PFSK-1 (cell line): ENCODE measurements around the gene WWC2.

Experiments
- FOXP2 ChIP-seq: optimal IDR thresholded peaks from 2 replicates; pipeline ENCODE3; 2011; ENCODE audit warnings: borderline replicate concordance, control low read depth, inconsistent platforms; ENCODE audit not compliant: insufficient read depth; ENCODE audit errors: extremely low read length, extremely low read depth
- POLR2AphosphoS5 ChIP-seq: IDR thresholded peaks from 2 replicates; pipeline ENCODE4 v1.6.1; 2012; ENCODE audit warnings: low read depth, mild to moderate bottlenecking, control low read depth, low read length, moderate library complexity
- REST ChIP-seq, 2 experiments: IDR thresholded peaks; 2 replicates each; pipeline versions ENCODE4 v1.6.1 to v1.8.0; 2011 to 2012; ENCODE audit warnings: low read depth in 2 of 2, low read length in 2 of 2, control low read depth in 1 of 2, inconsistent platforms in 1 of 2, mild to moderate bottlenecking in 1 of 2, moderate library complexity in 1 of 2; ENCODE audit not compliant: insufficient read depth in 1 of 2
- SIN3A ChIP-seq: IDR thresholded peaks from 2 replicates; pipeline ENCODE4 v1.6.1; 2012; ENCODE audit warnings: mild to moderate bottlenecking, low read length, moderate library complexity, borderline replicate concordance; ENCODE audit not compliant: insufficient read depth
- TAF1 ChIP-seq: IDR thresholded peaks from 2 replicates; pipeline ENCODE4 v1.6.1; 2012; ENCODE audit warnings: low read length, control low read depth, borderline replicate concordance; ENCODE audit not compliant: insufficient read depth

The WWC2 gene

GRCh38 chr4:183323295-183323694 is 224.2 kb downstream of the WWC2 start:
- no peak for TF ChIP-seq TAF1
- TF ChIP-seq FOXP2, result no peak
- no peak for TF ChIP-seq POLR2AphosphoS5
- no peak for TF ChIP-seq SIN3A
- TF ChIP-seq REST (IDR thresholded peaks at IDR 0.05; ENCODE audit: insufficient read depth in 1 of 2, low read depth in 2 of 2, low read length in 2 of 2), result no peak

GRCh38 chr4:183324619-183325018 is 225.6 kb downstream of the WWC2 start:
- TF ChIP-seq FOXP2 (no peak), POLR2AphosphoS5 (no peak), TAF1 (no peak), REST (IDR thresholded peaks at IDR 0.05; ENCODE audit: insufficient read depth in 1 of 2, low read depth in 2 of 2, low read length in 2 of 2) (no peak), SIN3A (no peak)

- TF ChIP-seq TAF1 (no peak), POLR2AphosphoS5 (no peak), REST (IDR thresholded peaks at IDR 0.05; ENCODE audit: insufficient read depth in 1 of 2, low read depth in 2 of 2, low read length in 2 of 2) (no peak), SIN3A (no peak), FOXP2 (no peak)
Observed at GRCh38 chr4:183326853-183327252, 227.8 kb downstream of the WWC2 start.

- TF ChIP-seq FOXP2 (no peak), REST (IDR thresholded peaks at IDR 0.05; ENCODE audit: insufficient read depth in 1 of 2, low read depth in 2 of 2, low read length in 2 of 2) (no peak), SIN3A (no peak), TAF1 (no peak), POLR2AphosphoS5 (no peak)
Observed at GRCh38 chr4:183327827-183328226, 228.8 kb downstream of the WWC2 start.

GRCh38 chr4:183328832-183329231 is 229.8 kb downstream of the WWC2 start:
- TF ChIP-seq REST (IDR thresholded peaks at IDR 0.05; ENCODE audit: insufficient read depth in 1 of 2, low read depth in 2 of 2, low read length in 2 of 2) (no peak), TAF1 (no peak), FOXP2 (no peak), SIN3A (no peak), POLR2AphosphoS5 (no peak)
